T-cell (primary cell): ENCODE data around the gene STAM2. TPM values are rescaled to one million over a fixed set of nuclear protein-coding genes. Genes with fewer than 3 reads are reported as not detected.
"Not testable (repeated sequence)": the region's sequence is repeated elsewhere in the genome, so short reads cannot be mapped to it uniquely, and the experiment has no call there.

Source experiments
- ATAC-seq, 4 experiments: fragments of 200-7000 bp in 3 of 4; fragments of 150-1000 bp in 1 of 4; cut with Tn5 transposase; replicated peaks in 1 of 4; 1 replicate in 3 of 4; 2 replicates in 1 of 4; pipeline ENCODE4 v1.10.0; 2021; ENCODE audit warnings: moderate library complexity in 3 of 4, mild to moderate bottlenecking in 2 of 4, moderate number of reproducible peaks in 1 of 4
- CTCF ChIA-PET, 2 donors: fragments of 300-600 bp; sonication (Branson Sonifier 250); formaldehyde crosslinking; loops; one replicate each; lab custom pipeline; 2022; ENCODE audit warnings: antibody characterized with exemption in 2 of 2; lab: Charles Lee
- POLR2A ChIA-PET, 2 donors: fragments of 300-600 bp; sonication (Branson Sonifier 250); formaldehyde crosslinking; loops; one replicate each; lab custom pipeline; 2022; ENCODE audit warnings: antibody characterized with exemption in 2 of 2; lab: Charles Lee
- DNase-seq, 35 experiments: peaks; one replicate each; pipeline versions ENCODE4 v3.0.0 to v3.0.0-alpha.2; 2013 to 2023
- H3K27ac ChIP-seq: one replicate; pipeline ENCODE4 v1.5.1; 2013; ENCODE audit warnings: low read length
- H3K27me3 ChIP-seq, 2 experiments: replicated peaks in 1 of 2; 1 replicate in 1 of 2; 2 replicates in 1 of 2; pipeline versions ENCODE4 v1.6.1 to v1.7.0; 2013; ENCODE audit warnings: low read length in 1 of 2, mixed read lengths in 1 of 2; ENCODE audit not compliant: control insufficient read depth in 2 of 2, insufficient read depth in 2 of 2; ENCODE audit errors: extremely low read depth in 1 of 2
- H3K36me3 ChIP-seq, 2 donors: 1 replicate in 1 of 2; 2 replicates in 1 of 2; pipeline versions ENCODE4 v1.6.1 to v1.7.0; 2013; ENCODE audit warnings: low read length in 1 of 2; ENCODE audit not compliant: control insufficient read depth in 2 of 2, insufficient read depth in 1 of 2; ENCODE audit errors: extremely low read depth in 1 of 2
- H3K4me1 ChIP-seq, 2 experiments: 1 replicate in 1 of 2; 2 replicates in 1 of 2; pipeline versions ENCODE4 v1.6.1 to v1.7.0; 2013; ENCODE audit warnings: low read length in 2 of 2, mixed read lengths in 1 of 2; ENCODE audit not compliant: insufficient read depth in 2 of 2, control insufficient read depth in 1 of 2; ENCODE audit errors: extremely low read depth in 1 of 2
- H3K4me3 ChIP-seq, 2 donors: 1 replicate in 1 of 2; 2 replicates in 1 of 2; pipeline versions ENCODE4 v1.5.1 to v1.7.0; 2013; ENCODE audit warnings: mild to moderate bottlenecking in 2 of 2, low read length in 1 of 2, moderate library complexity in 1 of 2; ENCODE audit not compliant: control insufficient read depth in 1 of 2; ENCODE audit errors: extremely low read depth in 1 of 2
- H3K9me3 ChIP-seq: 2 replicates; pipeline ENCODE4 v1.7.0; 2013
- H3K27ac Mint-ChIP-seq, 2 donors: one replicate each; pipeline ENCODE4 v1.8.0; 2020 to 2021; ENCODE audit warnings: mild to moderate bottlenecking in 2 of 2, mixed read lengths in 2 of 2
- H3K27me3 Mint-ChIP-seq, 2 donors: one replicate each; pipeline ENCODE4 v1.8.0; 2021 to 2022; ENCODE audit warnings: mixed read lengths in 2 of 2
- H3K36me3 Mint-ChIP-seq: one replicate; pipeline ENCODE4 v1.8.0; 2021; ENCODE audit warnings: mixed read lengths
- H3K4me1 Mint-ChIP-seq, 3 donors: one replicate each; pipeline ENCODE4 v1.8.0; 2020 to 2022; ENCODE audit warnings: mixed read lengths in 3 of 3, mild to moderate bottlenecking in 1 of 3
- H3K4me3 Mint-ChIP-seq, 3 donors: one replicate each; pipeline ENCODE4 v1.8.0; 2020 to 2022; ENCODE audit warnings: mild to moderate bottlenecking in 3 of 3, mixed read lengths in 3 of 3, moderate library complexity in 3 of 3
- H3K9me3 Mint-ChIP-seq, 3 donors: one replicate each; pipeline ENCODE4 v1.8.0; 2020 to 2022; ENCODE audit warnings: mixed read lengths in 3 of 3
- WGBS: methylation state at CpG from one replicate; pipeline ENCODE4 v1.1.5; 2013; ENCODE audit warnings: missing lambda C conversion rate; ENCODE audit not compliant: insufficient coverage; 5-methylcytosine and 5-hydroxymethylcytosine counted together
- total RNA-seq, 35 experiments: library from RNA in 6 of 35; stranded (reverse) in 6 of 35; fragments of 120-200 nt in 1 of 35; gene quantifications; one replicate each; pipeline versions ENCODE4 v1.2.1 to v1.2.4 and lab custom pipeline; 2013 to 2026

STAM2 gene
- total RNA-seq, 5 donors from 2014 or later (not counting 1 experiment from before 2014, with no cell fraction given) = 12.0 to 20.8 (median 19.3) TPM

GRCh38 chr2:152160378-152160777, 15.2 kb downstream of the STAM2 start:
- ATAC-seq, H3K36me3 ChIP-seq, H3K9me3 ChIP-seq, H3K4me3 Mint-ChIP-seq, H3K27ac ChIP-seq, H3K9me3 Mint-ChIP-seq, H3K27ac Mint-ChIP-seq, H3K4me3 ChIP-seq, H3K27me3 ChIP-seq, POLR2A ChIA-PET, H3K4me1 ChIP-seq, CTCF ChIA-PET, H3K27me3 Mint-ChIP-seq, DNase-seq: not testable (repeated sequence)
- H3K36me3 Mint-ChIP-seq = peaks cover 32% of the 10 kb centered on the region
- H3K4me1 Mint-ChIP-seq = peaks cover 22 to 39% (median 26%) of the 10 kb centered on the region in 3 donors
- 97% methylated on average over 13 of the region's 31 CpGs for WGBS

- Histone ChIP-seq H3K9me3 (no peaks in the 10 kb centered on the region), H3K36me3 (peaks cover 0 to 2% of the 10 kb centered on the region in 2 donors), H3K4me3 (no peak overlapping the region), H3K27me3 (no peaks in the 10 kb centered on the region), H3K27ac (no peak overlapping the region), H3K4me1 (peaks cover 0 to 6% of the 10 kb centered on the region in 2 experiments)
- no peak for DNase-seq
- Mint-ChIP-seq H3K4me1 (peaks cover 34 to 42% (median 38%) of the 10 kb centered on the region in 3 donors), H3K9me3 (peaks cover 0 to 7% (median 2%) of the 10 kb centered on the region in 3 donors), H3K27ac (no peak overlapping the region), H3K27me3 (no peaks in the 10 kb centered on the region), H3K4me3 (no peak overlapping the region), H3K36me3 (peaks cover 32% of the 10 kb centered on the region)
- ChIA-PET CTCF (no interaction called here), POLR2A (no interaction called here)
- ATAC-seq = no peak
- no CpG with 5 or more reads among the region's 1 CpG for WGBS
Measured at GRCh38 chr2:152157253-152157652, 18.3 kb downstream of the STAM2 start.

- no peaks in the 10 kb centered on the region for H3K27me3 Mint-ChIP-seq
- H3K27ac ChIP-seq = no peak overlapping the region
- peaks cover 0 to 7% (median 2%) of the 10 kb centered on the region in 3 donors for H3K9me3 Mint-ChIP-seq
- H3K4me3 ChIP-seq = no peak overlapping the region
- ATAC-seq = no peak
- no peak overlapping the region for H3K4me3 Mint-ChIP-seq
- H3K9me3 ChIP-seq = no peaks in the 10 kb centered on the region
- no peak overlapping the region for H3K27ac Mint-ChIP-seq
- no peaks in the 10 kb centered on the region for H3K27me3 ChIP-seq
- H3K4me1 Mint-ChIP-seq = peaks cover 32 to 44% (median 38%) of the 10 kb centered on the region in 3 donors
- peaks cover 0 to 2% of the 10 kb centered on the region in 2 donors for H3K36me3 ChIP-seq
- ChIA-PET POLR2A (no interaction called here), CTCF (interaction anchor here in 1 of 2 donors (0.5 kb wide), 1 partner anchor 355 kb away, joined by 3 read pairs; no protein-coding TSS in a partner anchor)
- no peak for DNase-seq
- H3K4me1 ChIP-seq = peaks cover 0 to 6% of the 10 kb centered on the region in 2 experiments
- H3K36me3 Mint-ChIP-seq = peaks cover 32% of the 10 kb centered on the region
- no CpG with 5 or more reads among the region's 4 CpGs for WGBS
Measured at GRCh38 chr2:152155209-152155608, 20.4 kb downstream of the STAM2 start.

- peaks cover 26% of the 10 kb centered on the region for H3K36me3 Mint-ChIP-seq
- H3K4me1 Mint-ChIP-seq = peaks cover 30 to 41% (median 38%) of the 10 kb centered on the region in 3 donors
- ChIA-PET POLR2A (interaction anchor here in 1 of 2 donors (0.6 kb wide), 1 partner anchor 13 kb away, joined by 4 read pairs; no protein-coding TSS in a partner anchor), CTCF (interaction anchor here in 1 of 2 donors (0.5 kb wide), 1 partner anchor 355 kb away, joined by 3 read pairs; no protein-coding TSS in a partner anchor)
- no peaks in the 10 kb centered on the region for H3K9me3 ChIP-seq
- no peaks in the 10 kb centered on the region for H3K27me3 Mint-ChIP-seq
- no peak overlapping the region for H3K27ac ChIP-seq
- no peak overlapping the region for H3K4me3 ChIP-seq
- H3K9me3 Mint-ChIP-seq = peaks cover 0 to 7% (median 2%) of the 10 kb centered on the region in 3 donors
- no peaks in the 10 kb centered on the region for H3K27me3 ChIP-seq
- H3K4me3 Mint-ChIP-seq = no peak overlapping the region
- DNase-seq = no peak
- no peak overlapping the region for H3K27ac Mint-ChIP-seq
- ATAC-seq = no peak
- peaks cover 0 to 2% of the 10 kb centered on the region in 2 donors for H3K36me3 ChIP-seq
- H3K4me1 ChIP-seq = peaks cover 0 to 6% of the 10 kb centered on the region in 2 experiments
- no CpG with 5 or more reads among the region's 7 CpGs for WGBS
Measured at GRCh38 chr2:152154462-152154861, 21.1 kb downstream of the STAM2 start.

GRCh38 chr2:152134488-152135280, 40.9 kb downstream of the STAM2 start:
- Histone ChIP-seq H3K27ac (no peak overlapping the region), H3K4me3 (no peak overlapping the region), H3K36me3 (peaks cover 0 to 8% of the 10 kb centered on the region in 2 donors), H3K9me3 (no peaks in the 10 kb centered on the region), H3K27me3 (no peaks in the 10 kb centered on the region), H3K4me1 (no peaks in the 10 kb centered on the region)
- DNase-seq (no peak), ATAC-seq (no peak)
- Mint-ChIP-seq H3K4me3 (no peak overlapping the region), H3K27ac (peak overlapping the region in 1 of 2 donors; percentile 24), H3K27me3 (no peaks in the 10 kb centered on the region), H3K4me1 (peaks cover 0 to 7% (median 2%) of the 10 kb centered on the region in 3 donors), H3K36me3 (peaks cover 50% of the 10 kb centered on the region), H3K9me3 (no peaks in the 10 kb centered on the region)
- WGBS = 90% methylated on average over 2 of the region's 5 CpGs
- ChIA-PET POLR2A (no interaction called here), CTCF (interaction anchor here in 1 of 2 donors (1.1 kb wide), 1 partner anchor 87 kb away, joined by 3 read pairs; no protein-coding TSS in a partner anchor)

GRCh38 chr2:152132306-152132705, 43.3 kb downstream of the STAM2 start:
- no CpG with 5 or more reads among the region's 1 CpG for WGBS
- Histone ChIP-seq H3K9me3 (no peaks in the 10 kb centered on the region), H3K27me3 (no peaks in the 10 kb centered on the region), H3K36me3 (peaks cover 0 to 6% of the 10 kb centered on the region in 2 donors), H3K4me1 (no peaks in the 10 kb centered on the region), H3K27ac (no peak overlapping the region), H3K4me3 (no peak overlapping the region)
- Mint-ChIP-seq H3K27me3 (no peaks in the 10 kb centered on the region), H3K4me1 (peaks cover 0 to 7% (median 2%) of the 10 kb centered on the region in 3 donors), H3K9me3 (no peaks in the 10 kb centered on the region), H3K4me3 (no peak overlapping the region), H3K27ac (no peak overlapping the region), H3K36me3 (peaks cover 51% of the 10 kb centered on the region)
- no peak for ATAC-seq
- CTCF ChIA-PET = no interaction called here
- POLR2A ChIA-PET = no interaction called here
- DNase-seq = no peak
